ENCODE measurements around the gene HSD17B12.

The HSD17B12 gene

GRCh38 chr11:43694477-43694876, 13.9 kb downstream of the HSD17B12 start:
- DNase-seq (ENCODE audit: insufficient read length, low spot score) (no peak), FAIRE-seq (no peak)
- TF ChIP-seq, protein P1, sequence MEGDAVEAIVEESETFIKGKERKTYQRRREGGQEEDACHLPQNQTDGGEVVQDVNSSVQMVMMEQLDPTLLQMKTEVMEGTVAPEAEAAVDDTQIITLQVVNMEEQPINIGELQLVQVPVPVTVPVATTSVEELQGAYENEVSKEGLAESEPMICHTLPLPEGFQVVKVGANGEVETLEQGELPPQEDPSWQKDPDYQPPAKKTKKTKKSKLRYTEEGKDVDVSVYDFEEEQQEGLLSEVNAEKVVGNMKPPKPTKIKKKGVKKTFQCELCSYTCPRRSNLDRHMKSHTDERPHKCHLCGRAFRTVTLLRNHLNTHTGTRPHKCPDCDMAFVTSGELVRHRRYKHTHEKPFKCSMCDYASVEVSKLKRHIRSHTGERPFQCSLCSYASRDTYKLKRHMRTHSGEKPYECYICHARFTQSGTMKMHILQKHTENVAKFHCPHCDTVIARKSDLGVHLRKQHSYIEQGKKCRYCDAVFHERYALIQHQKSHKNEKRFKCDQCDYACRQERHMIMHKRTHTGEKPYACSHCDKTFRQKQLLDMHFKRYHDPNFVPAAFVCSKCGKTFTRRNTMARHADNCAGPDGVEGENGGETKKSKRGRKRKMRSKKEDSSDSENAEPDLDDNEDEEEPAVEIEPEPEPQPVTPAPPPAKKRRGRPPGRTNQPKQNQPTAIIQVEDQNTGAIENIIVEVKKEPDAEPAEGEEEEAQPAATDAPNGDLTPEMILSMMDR (IDR thresholded peaks at IDR 0.05; ENCODE audit: insufficient read depth, missing control alignments) = no peak

- TF ChIP-seq, protein P1 (IDR thresholded peaks at IDR 0.05; ENCODE audit: insufficient read depth, missing control alignments) = no peak
- FAIRE-seq (no peak), DNase-seq (ENCODE audit: insufficient read length, low spot score) (no peak)
These were observed 17.1 kb downstream of the HSD17B12 start for GRCh38 chr11:43697679-43698078.

- TF ChIP-seq, protein P1 (IDR thresholded peaks at IDR 0.05; ENCODE audit: insufficient read depth, missing control alignments) = no peak
- no peak for DNase-seq (ENCODE audit: insufficient read length, low spot score)
- FAIRE-seq = no peak
These were observed 19.3 kb downstream of the HSD17B12 start for GRCh38 chr11:43699870-43700269.

DNA sequence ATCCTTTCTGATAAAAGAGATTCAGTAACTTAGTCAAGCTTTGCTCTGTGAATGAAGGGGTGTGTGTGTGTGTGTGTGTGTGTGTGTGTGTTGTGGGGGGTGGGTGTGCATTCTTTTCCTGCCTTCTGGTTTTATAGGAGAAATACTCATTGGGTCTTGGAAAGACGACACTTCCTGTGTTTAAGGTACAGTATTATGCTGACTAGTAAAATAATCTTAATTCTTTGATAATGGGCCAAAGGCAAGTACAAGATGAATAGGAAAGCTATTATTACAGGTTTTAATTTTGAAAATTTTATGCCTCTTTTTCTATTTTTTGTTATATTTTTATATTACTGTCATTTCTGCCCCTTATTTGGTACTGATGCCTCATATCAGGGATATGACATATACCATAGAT, 26.1 kb downstream of the HSD17B12 start:
- TF ChIP-seq, protein P1 (IDR thresholded peaks at IDR 0.05; ENCODE audit: insufficient read depth, missing control alignments) = no peak
- FAIRE-seq (no peak), DNase-seq (ENCODE audit: insufficient read length, low spot score) (no peak)

- TF ChIP-seq, protein P1 (IDR thresholded peaks at IDR 0.05; ENCODE audit: insufficient read depth, missing control alignments) = peak; percentile 19
- no peak for FAIRE-seq
- DNase-seq (ENCODE audit: insufficient read length, low spot score) = no peak
These were observed 28.2 kb downstream of the HSD17B12 start for GRCh38 chr11:43708776-43709175.

DNA sequence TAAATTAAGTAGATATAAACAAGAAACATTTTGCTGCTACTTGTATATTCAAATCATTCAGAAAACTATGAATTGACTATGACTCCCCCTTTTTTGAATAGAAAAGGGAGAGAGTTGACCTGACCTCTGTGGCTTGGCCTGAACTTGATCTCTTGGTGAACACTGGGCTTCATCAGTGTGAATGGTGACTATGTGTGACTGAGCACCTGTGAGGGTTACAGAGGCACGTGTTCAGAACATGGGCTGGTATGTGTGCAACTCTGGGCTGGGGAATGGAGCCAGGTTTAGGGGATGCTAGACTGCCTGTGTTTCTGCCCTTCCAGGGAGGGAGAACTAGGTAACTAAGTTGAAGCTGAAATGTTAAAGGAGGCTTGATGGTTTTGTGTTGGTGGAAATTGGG, 29.2 kb downstream of the HSD17B12 start:
- no peak for FAIRE-seq
- TF ChIP-seq, protein P1 (IDR thresholded peaks at IDR 0.05; ENCODE audit: insufficient read depth, missing control alignments) = no peak
- no peak for DNase-seq (ENCODE audit: insufficient read length, low spot score)

GRCh38 chr11:43712676-43713075, 32.1 kb downstream of the HSD17B12 start:
- DNase-seq (ENCODE audit: insufficient read length, low spot score) (no peak), FAIRE-seq (no peak)
- TF ChIP-seq, protein P1 (IDR thresholded peaks at IDR 0.05; ENCODE audit: insufficient read depth, missing control alignments) = no peak
